Activated CD8-positive, alpha-beta memory T cell treated with anti-CD3 and anti-CD28 coated beads for 48 hours (primary cell): ENCODE measurements around the gene TPRN.

Experiments
- DNase-seq, 3 experiments: peaks; one replicate each; pipeline ENCODE4 v3.0.0-alpha.2; 2020; ENCODE audit warnings: low read depth in 2 of 3, low spot score in 2 of 3

Gene TPRN

DNA sequence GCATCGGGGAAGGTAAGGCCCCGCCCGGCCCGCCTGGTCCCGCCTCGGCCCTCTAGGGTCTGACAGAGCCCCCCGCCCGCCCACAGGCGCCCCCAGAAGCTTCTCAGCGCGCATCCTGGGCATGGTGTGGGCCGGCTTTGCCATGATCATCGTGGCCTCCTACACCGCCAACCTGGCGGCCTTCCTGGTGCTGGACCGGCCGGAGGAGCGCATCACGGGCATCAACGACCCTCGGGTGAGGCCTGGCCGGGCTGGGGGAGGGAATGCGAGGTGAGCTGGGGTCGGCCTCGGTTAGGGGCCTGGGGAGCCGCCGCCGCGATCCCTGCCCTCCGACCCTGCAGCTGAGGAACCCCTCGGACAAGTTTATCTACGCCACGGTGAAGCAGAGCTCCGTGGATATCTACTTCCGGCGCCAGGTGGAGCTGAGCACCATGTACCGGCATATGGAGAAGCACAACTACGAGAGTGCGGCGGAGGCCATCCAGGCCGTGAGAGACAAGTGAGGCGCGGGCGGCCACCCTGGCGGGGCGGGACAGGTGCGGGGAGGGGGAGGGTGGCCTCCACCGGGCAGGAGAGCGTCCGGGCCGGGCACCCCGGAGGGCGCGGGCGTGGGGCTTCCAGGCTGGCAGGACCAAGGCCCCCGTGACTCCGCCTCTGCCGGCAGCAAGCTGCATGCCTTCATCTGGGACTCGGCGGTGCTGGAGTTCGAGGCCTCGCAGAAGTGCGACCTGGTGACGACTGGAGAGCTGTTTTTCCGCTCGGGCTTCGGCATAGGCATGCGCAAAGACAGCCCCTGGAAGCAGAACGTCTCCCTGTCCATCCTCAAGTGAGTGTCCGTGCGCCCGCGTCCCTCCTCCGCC is 37.8 kb downstream of the TPRN start:
- DNase-seq: no peak

DNA sequence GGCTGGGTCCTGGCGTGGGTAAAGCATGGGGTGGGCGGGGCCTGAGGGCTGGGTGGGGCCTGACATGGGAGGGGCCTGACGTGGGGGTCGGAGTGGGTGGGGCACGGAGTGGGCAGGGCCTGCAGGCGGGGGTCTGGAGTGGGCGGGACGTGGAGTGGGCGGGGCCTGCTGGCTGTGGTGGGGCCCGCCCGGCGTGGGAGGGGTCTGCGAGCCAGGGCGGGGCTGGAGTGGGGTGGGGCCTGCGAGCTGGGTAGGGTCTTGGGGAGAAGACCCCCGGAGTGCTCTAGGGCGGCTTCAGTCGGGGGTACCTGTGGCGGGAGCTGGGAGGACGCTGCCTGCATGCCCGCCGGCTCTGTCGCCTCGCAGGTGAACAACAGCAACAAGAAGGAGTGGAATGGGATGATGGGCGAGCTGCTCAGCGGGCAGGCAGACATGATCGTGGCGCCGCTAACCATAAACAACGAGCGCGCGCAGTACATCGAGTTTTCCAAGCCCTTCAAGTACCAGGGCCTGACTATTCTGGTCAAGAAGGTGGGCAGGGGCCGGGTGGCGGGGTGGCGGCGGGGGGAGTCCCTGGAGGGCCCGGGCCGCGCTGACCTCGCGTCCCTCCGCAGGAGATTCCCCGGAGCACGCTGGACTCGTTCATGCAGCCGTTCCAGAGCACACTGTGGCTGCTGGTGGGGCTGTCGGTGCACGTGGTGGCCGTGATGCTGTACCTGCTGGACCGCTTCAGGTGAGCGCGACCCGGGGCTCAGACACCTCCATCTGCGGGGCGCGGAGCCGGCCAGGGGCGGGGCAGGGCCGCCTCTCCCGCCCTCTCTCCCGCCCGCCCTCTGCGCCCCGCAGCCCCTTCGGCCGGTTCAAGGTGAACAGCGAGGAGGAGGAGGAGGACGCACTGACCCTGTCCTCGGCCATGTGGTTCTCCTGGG is 38.7 kb downstream of the TPRN start:
- DNase-seq: no peak

DNA sequence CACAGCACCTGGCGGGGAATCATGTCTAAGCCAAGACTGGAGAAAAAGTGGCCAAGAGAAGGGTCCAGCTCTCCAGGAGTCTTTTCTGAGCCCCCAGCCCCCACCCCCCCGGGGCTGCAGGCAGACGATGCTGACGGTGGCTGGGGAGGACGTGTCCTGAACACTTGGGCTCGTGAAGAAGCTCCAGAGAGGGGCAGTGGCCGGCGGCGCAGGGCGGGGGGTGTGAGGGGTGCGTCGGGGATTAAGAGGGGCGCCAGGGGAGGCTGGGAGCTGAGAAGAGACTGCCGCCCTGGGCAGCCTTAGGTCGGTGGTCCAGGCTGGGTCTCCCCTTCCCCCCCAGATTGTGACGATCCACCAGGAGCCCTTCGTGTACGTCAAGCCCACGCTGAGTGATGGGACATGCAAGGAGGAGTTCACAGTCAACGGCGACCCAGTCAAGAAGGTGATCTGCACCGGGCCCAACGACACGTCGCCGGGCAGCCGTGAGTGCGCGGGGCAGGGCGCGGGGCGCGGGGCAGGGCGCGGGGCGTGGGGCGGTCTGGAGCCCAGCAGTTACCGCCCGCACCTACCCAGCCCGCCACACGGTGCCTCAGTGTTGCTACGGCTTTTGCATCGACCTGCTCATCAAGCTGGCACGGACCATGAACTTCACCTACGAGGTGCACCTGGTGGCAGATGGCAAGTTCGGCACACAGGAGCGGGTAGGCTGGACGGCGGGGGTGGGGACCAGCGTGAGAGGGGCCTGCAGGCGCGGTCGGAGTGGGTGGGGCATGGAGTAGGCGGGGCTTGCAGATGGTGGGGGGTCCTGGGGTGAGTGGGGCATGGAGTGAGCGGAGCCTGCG is 39.6 kb downstream of the TPRN start:
- no peak for DNase-seq

DNA sequence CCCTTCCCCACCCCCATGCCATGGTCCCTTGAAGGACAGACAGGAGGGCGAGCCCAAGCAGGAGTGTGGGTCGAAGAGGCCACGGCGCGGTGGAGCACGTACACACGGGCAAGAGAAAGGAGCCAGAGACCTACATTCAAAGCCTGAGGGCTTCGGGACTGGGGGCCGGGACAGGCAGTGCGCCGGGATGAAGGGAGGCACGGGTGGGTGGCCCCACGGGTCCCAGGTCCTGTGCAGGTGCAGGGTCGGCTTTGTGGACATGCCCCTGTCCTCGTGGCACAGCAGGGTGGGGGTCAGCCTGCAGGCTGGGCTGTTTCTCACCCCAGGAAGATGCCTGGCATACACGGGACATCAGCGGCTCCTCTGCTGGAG is 40.5 kb downstream of the TPRN start:
- no peak for DNase-seq

DNA sequence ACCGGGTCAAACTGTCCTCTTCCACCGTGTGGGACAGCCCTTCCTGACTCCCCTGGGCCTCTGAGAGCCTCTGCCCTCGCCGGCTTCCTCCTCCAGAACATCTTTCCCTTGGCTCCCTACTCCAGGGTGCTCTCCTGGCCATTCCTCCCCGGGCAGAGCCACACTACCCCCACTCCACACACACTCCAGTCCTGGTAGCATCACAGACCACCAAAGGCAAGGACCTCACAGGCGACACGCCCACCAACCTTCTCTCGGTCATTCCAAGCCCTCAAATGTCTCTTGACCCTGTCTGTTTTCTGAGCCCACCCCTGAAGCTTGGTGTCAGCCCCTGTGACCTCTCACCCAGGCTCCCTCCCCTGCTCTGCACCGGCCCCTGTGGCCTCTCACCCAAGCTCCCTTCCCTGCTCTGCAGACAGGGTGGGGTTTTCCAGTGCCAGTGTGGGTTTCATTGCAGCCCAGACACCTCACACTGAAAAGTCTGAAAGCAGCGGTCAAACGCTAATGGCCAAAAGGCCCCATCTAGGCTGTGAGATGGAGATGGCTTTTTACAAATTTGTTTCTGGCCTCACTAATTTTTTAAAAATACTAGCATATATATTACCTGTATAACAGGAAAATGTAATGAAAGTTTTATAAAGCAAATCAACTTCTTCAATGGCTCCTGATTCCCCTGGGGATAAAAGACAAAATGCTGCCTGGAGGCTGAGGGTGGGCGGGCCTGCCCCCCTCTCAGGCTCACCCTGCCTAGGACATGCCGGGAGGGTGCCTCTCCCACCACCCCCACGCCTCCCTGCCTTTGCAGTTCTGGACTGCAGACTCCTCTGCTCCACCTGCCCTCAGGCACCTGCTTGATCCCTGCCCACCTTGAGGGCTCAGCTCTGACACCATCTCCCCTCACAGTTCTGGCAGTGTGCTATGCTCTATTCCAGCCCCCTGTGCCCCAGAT is 41.2 kb downstream of the TPRN start:
- DNase-seq: no peak

DNA sequence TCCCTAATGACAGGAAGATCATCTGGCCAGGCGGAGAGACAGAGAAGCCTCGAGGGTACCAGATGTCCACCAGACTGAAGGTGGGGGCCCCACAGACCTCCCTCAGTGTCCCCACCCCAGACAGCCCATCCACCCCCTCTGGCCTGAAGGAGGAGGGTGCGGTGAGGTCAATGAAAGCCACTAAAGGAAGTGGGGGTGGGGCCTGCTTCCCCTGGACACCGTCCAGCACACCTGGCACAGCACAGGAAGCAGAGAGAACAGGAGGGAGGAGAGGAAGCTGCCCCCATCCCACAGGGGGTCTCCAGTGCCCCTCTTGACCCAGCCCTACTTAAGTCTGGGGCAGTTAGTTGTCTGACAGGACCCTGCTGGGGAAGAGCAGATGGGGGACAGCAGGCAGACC is 41.9 kb downstream of the TPRN start:
- DNase-seq: no peak

DNA sequence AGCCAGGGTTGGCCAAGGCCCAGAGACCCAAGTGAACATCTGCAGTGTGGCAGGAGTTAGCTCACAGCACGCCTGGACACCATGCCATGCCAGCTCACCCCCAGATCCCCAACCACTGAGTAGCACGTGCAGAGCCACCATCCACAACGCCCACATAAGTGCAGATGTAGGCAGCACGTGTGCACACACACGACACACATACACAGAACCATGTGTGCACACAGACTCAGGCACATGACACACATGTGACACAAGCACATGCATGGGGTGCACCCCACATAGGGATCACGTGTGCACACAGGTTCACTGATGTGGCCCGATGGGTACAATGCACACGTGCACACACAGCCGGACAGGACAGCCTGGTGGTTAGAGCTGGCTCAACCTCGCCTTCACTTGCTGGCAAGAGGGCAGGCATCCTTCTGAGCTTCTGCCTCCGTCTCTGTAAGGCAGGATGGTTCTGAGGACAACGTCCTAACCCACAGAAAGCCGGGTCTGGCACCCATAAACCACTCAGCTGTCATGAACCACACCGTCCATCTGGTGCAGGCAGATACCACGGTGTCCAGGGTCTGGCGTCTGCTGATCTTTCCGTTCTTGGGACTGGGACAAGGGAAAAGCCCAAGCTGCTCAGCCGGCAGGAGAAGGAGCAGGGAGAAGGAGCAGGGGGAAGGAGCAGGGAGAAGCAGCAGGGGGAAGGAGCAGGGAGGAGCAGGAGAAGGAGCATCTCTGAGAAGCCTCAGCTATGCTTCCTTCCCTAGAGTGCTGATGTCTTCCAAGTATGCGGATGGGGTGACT is 42.7 kb downstream of the TPRN start:
- DNase-seq: no peak

DNA sequence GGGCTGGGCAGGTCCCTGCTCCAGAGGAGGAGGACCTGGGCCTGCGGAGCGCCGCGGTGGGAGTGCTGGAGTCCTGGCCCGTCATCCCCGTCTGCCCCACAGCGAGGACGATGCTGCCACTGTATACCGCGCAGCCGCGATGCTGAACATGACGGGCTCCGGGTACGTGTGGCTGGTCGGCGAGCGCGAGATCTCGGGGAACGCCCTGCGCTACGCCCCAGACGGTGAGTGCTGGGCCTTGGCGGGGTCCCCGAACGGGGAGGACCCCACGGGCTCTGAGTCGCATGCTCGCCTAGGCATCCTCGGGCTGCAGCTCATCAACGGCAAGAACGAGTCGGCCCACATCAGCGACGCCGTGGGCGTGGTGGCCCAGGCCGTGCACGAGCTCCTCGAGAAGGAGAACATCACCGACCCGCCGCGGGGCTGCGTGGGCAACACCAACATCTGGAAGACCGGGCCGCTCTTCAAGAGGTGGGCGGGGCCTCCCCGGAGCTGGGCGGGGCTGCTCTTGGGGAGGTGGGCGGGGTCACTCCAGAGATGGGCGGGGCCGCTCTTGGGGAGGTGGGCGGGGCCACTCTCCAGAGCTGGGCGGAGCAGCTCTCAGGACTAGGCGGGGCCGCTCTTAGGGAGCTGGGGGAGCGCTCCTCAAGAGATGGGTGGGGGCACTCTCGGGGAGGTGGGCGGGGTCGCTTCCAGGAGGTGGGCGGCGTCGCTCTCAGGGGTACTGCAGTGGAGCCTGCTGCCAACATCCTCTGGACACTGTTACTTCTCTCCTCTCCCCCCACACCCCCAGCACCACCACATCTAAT is 43.8 kb downstream of the TPRN start:
- peak in 1 of 3 experiments; percentile 68 for DNase-seq

DNA sequence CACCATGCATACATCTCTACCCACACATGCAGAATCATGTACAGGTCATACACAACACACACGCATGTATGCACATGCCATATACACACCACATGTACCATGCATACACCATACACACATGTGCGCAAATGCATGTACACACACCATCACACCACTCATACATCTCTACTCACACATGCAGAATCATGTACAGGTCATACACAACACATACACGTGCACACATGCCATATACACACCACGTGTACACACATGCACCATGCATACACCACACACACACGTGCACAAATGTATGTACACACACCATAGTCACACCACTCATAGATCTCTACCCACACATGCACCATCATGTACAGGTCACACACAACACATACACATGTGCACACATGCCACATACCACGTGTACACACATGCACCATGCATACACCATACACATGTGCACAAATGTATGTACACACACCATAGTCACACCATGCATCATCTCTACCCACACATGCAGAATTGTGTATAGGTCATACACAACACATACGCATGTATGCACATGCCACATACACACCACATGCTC is 47.6 kb downstream of the TPRN start:
- DNase-seq: no peak

DNA sequence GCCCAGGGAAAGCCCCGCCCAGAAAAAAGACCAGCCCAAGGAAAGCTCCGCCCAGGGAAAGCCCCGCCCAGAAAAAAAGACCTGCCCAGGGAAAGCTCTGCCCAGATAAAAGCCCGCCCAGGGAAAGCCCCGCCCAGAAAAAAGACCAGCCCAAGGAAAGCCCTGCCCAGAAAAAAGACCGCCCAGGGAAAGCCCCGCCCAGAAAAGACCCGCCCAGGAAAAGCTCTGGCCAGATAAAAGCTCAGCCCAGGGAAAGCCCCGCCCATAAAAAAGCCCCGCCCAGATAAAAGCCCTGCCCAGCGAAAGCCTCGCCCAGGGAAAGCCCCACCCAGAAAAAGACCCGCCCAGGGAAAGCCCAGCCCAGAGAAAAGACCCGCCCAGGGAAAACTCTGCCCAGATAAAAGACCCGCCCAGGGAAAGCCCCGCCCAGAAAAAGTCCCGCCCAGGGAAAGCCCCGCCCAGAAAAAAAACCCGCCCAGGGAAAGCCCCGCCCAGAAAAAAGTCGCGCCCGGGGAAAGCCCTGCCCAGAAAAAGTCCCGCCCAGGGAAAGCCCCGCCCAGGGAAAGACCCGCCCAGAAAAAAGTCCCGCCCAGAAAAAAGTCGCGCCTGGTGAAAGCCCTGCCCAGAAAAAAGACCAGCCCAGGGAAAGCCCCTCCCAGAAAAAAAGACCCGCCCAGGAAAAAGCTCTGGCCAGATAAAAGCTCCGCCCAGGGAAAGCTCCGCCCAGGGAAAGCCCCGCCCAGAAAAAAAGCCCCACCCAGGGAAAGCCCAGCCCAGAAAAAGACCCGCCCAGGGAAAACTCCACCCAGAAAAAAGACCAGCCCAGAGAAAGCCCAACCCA is 49.7 kb downstream of the TPRN start:
- peak in 2 of 3 experiments; percentile 49 to 69 for DNase-seq

DNA sequence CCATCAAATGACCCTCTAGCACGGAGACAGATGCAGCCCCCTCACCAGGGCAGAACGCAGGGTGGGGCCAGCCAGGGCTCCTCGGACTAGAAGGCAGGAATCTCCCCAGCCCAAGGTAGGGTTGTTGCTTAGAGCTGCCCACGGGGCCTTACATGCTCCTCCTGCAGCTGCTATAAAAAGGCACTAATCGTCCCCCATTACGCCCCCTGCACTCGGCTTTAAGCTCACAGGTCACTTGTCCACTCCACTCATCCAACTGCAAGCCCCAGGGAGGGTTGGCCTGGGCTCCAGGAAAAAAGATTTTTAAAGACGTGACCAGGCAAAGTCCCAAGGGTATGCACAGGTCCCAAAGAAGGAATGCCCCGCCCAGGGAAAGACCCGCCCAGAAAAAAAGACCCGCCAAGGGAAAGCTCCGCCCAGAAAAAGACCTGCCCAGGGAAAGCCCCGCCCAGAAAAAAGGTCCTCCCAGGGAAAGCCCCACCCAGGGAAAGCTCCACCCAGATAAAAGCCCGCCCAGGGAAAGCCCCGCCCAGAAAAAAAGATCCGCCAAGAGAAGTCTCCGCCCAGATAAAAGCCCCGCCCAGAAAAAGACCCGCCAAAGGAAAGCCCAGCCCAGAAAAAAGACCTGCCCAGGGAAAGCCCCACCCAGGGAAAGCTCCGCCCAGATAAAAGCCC is 50.5 kb downstream of the TPRN start:
- no peak for DNase-seq

DNA sequence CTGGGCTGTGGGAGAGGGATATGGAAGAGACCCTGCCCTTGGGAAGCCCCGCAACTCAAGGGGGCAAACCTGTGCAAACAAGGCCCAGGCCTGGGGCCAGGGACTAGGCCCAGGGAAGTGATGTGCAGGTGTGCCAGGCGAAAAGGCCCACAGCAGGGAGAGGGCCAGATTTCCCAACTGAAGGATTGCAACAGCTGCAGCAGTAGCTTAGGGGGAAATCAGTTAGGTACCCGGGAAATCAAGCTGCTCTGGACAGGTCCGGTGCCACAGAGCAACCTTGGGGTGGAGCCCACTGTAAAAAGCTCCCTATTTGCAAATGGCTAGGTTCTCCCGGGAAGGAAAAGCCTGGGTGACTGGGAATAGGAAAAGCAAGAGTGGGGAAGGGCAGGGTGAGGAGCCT is 51.2 kb downstream of the TPRN start:
- no peak for DNase-seq

DNA sequence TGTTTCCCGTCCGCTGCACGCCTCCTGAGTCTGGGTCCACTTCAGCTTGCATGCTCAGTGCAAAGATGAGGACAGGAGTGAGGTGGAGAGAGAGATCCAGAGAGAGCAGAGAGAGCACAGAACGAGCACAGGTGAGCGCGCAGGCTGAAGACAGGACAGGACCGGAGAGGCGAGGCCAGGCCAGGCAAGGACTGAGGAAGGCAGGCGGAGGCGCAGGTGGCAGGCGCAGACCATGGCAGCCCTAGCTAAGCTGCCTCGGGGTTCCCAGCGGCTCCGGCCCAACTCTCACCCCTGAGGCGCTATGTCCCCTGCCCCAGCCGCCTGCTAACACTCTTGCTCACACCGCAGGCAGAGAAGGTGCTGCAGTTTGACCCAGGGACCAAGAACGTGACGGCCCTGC is 51.9 kb downstream of the TPRN start:
- no peak for DNase-seq

DNA sequence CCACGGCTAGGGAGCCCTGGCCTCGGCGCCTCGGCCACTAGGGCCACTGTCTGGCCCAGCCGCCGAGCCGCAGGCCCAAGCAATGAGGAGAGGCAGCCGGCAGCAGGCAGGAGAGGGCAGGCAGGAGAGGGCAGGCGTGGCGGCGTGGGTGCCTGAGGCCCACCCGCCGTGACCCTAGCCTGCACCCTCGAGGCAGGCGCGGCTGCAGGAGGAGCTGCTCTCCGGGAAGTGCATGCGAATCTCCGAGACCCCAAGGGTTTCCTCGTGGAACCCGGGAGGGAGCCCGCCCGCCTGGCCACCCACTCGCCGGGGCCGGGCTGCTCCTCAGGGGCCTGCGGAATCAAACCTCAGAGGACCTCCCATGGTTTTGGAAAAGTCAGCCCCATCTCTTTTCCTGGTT is 52.3 kb downstream of the TPRN start:
- DNase-seq: no peak

DNA sequence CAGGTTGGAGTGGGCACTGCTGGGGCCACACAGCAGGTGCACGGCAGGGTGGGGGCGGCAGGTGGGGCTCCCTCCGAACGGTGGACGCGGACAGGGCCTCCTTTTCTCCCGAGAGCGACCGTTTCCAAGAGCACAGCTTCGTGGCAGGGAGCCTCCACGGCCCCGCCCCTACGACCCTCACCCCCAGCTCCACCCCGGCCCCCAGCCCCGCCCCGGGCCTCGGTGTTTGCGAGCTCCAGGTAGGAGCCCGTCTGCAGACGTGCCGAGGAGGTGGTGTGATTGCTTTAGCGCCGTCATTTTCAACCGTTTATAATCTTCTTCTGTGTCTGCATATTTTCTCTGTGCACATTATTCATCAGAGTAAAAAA is 52.8 kb downstream of the TPRN start:
- DNase-seq: no peak

DNA sequence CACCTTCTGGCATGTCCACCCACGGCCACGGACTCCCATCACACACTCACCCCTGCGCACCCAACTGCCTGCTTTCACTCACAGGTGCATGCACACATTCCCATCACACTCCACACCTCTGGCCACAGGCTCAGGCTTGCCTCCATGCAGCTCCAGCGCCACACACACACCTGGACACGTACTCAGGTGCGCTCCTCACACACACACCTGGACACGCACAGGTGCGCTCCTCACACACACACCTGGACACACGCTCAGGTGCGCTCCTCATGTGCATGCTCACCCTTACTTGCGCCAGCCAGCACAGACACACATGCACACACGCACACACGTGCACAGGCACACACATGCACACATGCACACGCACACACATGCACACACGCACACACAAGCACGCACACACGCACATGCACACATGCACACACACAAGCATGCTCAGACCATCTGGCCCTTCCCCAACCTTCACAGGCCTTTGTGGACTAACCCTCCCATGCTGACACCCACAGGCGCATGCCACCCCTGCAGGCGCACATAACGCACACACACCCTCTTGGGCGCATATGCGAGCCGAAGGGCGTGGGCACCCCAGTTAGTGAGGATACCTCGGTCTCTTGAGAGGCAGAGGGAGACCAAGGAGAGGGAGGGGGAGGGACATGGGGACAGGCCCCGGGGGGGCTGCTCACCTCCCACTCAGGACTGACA is 53.3 kb downstream of the TPRN start:
- no peak for DNase-seq
